Activated naive CD8-positive, alpha-beta T cell treated with anti-CD3 and anti-CD28 coated beads, Interleukin-2, amount 10 ng/mL, durations not matched to agents 7 days and 5 days (primary cell): ENCODE measurements around the gene COG5. TPM values are rescaled to one million over a fixed set of nuclear protein-coding genes. Genes with fewer than 3 reads are reported as not detected.

Source experiments
- ATAC-seq: fragments of 150-1000 bp; cut with Tn5 transposase; one replicate; pipeline ENCODE4 v1.10.0; 2021; ENCODE audit warnings: low read depth, moderate library complexity
- POLR2A ChIA-PET: fragments of 350-600 bp; sonication (Branson Sonifier 250); formaldehyde crosslinking; loops from one replicate; lab custom pipeline; 2021; ENCODE audit warnings: antibody characterized with exemption; lab: Charles Lee
- DNase-seq: peaks from one replicate; pipeline ENCODE4 v3.0.0; 2021
- H3K27ac Mint-ChIP-seq: one replicate; pipeline ENCODE4 v1.8.0; 2022; ENCODE audit warnings: mild to moderate bottlenecking, mixed read lengths
- H3K27me3 Mint-ChIP-seq: one replicate; pipeline ENCODE4 v1.8.0; 2022; ENCODE audit warnings: mild to moderate bottlenecking, moderate library complexity, mixed read lengths
- H3K36me3 Mint-ChIP-seq: one replicate; pipeline ENCODE4 v1.8.0; 2021; ENCODE audit warnings: mild to moderate bottlenecking, mixed read lengths
- H3K4me1 Mint-ChIP-seq: one replicate; pipeline ENCODE4 v1.8.0; 2021; ENCODE audit warnings: mixed read lengths
- H3K4me3 Mint-ChIP-seq: one replicate; pipeline ENCODE4 v1.8.0; 2022; ENCODE audit warnings: mild to moderate bottlenecking, moderate library complexity, mixed read lengths
- H3K9me3 Mint-ChIP-seq: one replicate; pipeline ENCODE4 v1.8.0; 2021; ENCODE audit warnings: mixed read lengths
- total RNA-seq, 2 experiments: library from RNA; stranded (reverse); gene quantifications; one replicate each; pipeline ENCODE4 v1.2.3, GENCODE V29; 2021

Gene COG5
- total RNA-seq, 2 experiments from 2014 or later = 51.0 to 56.2 TPM

DNA sequence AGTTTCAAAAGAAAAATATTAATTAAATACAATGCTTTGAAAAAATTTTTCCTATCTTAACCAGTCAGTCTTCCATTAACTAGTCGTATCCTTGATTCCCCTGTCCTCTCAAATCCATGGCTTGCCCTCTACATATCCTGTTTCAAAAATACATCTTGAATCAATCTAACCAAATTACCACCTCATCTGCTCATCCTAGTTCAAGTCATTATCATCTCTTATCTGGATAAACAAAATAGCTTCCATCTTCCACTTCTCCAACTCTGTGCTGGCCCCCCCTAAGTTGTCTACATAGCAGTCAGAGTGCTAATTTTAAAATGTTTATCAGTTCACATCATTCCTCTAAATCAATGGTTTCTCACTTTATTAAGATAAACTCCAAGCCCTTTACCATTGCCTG is 269.5 kb downstream of the COG5 start:
- peaks cover 33% of the 10 kb centered on the region for H3K36me3 Mint-ChIP-seq
- no peak overlapping the region for H3K27ac Mint-ChIP-seq
- POLR2A ChIA-PET = no interaction called here
- no peaks in the 10 kb centered on the region for H3K9me3 Mint-ChIP-seq
- DNase-seq = no peak
- no peaks in the 10 kb centered on the region for H3K27me3 Mint-ChIP-seq
- ATAC-seq = no peak
- no peak overlapping the region for H3K4me3 Mint-ChIP-seq
- H3K4me1 Mint-ChIP-seq = no peaks in the 10 kb centered on the region

DNA sequence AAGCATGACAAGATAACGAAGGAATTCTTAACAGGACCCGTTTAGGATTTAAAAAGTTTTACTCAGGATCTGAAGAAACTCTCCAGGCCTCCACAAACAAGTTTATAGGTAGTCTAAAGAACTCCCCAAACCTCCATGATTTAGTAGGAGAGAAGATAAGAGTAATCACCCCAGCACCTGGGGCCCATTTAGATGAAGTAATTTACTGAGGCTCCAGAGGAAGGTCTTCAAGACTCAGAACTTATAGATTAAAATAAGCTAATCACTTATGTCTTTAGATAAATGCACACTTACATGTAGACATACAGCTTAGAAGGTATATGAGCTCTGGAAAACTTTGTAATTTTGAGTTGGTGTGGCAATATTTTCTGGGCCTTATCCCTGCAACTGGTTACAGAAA is 271.1 kb downstream of the COG5 start:
- Mint-ChIP-seq H3K4me1 (no peaks in the 10 kb centered on the region), H3K9me3 (no peaks in the 10 kb centered on the region), H3K4me3 (no peak overlapping the region), H3K36me3 (peaks cover 34% of the 10 kb centered on the region), H3K27me3 (no peaks in the 10 kb centered on the region), H3K27ac (no peak overlapping the region)
- POLR2A ChIA-PET = no interaction called here
- DNase-seq = no peak
- no peak for ATAC-seq

DNA sequence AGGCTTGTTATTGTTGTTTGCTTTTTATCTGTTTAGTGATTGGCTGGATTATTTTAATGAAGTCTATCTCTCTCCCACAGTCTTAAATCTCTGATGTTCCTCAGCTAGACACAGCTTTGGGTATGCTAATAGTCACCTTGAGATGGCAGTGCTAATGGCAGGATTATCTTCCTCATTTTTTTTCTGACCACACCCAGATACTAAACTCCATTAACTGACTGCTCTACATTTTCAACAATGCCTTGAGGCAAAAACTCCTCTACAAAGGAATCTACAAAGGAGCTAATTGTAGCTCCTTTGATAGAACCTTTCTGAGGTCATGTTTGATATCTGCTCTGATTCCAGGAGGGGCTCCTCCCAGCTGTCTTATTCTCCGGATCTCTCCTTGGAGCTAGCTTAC is 272.3 kb downstream of the COG5 start:
- H3K27me3 Mint-ChIP-seq = no peaks in the 10 kb centered on the region
- H3K9me3 Mint-ChIP-seq = no peaks in the 10 kb centered on the region
- H3K36me3 Mint-ChIP-seq = peaks cover 32% of the 10 kb centered on the region
- POLR2A ChIA-PET = no interaction called here
- H3K4me1 Mint-ChIP-seq = no peaks in the 10 kb centered on the region
- no peak overlapping the region for H3K4me3 Mint-ChIP-seq
- ATAC-seq = no peak
- no peak overlapping the region for H3K27ac Mint-ChIP-seq
- DNase-seq = no peak

DNA sequence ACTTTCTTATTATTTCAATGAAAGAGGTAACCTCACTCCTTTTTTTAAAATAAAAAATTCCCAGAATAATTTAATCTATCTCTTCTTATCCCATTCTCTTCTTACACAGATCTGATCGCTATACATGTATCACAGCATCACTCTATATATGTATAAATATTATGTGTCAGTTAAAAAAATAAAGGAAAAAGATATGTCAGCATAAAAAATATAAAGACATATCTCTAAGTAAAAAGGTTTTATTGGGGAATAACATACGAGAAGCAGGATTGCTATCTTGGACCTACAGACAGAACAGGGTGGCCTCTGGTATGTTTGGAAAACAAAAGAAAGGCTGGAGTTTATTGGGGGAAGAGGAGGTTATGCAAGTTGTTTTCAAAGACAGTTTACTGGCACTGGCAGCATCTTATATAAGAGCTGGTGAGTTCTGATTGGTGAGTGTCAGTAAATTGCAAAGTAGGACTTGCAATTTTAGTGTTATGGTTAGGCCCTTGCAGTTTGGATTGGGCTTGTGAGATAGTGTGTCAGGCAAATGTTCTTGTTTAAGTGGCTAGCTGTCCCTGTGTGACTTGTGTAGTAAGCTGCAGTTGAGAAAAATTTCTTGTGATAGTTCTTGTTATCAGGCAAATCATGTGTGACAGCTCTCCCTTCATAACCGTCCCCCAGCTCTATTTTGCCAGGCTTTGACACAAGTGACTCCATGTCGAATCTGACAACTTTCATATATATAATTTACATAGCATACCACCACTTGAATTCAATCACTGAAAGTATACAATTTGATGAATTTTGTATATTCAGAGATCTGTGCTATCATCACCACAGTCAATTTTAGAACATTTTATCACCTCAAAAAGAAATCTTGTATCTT is 276.7 kb downstream of the COG5 start:
- Mint-ChIP-seq H3K27ac (no peak overlapping the region), H3K4me3 (no peak overlapping the region), H3K4me1 (no peaks in the 10 kb centered on the region), H3K9me3 (no peaks in the 10 kb centered on the region), H3K27me3 (no peaks in the 10 kb centered on the region), H3K36me3 (peaks cover 15% of the 10 kb centered on the region)
- POLR2A ChIA-PET = interaction anchor here (0.6 kb wide), 1 partner anchor 36 kb away, joined by 5 read pairs; no protein-coding TSS in a partner anchor
- DNase-seq (no peak), ATAC-seq (no peak)

DNA sequence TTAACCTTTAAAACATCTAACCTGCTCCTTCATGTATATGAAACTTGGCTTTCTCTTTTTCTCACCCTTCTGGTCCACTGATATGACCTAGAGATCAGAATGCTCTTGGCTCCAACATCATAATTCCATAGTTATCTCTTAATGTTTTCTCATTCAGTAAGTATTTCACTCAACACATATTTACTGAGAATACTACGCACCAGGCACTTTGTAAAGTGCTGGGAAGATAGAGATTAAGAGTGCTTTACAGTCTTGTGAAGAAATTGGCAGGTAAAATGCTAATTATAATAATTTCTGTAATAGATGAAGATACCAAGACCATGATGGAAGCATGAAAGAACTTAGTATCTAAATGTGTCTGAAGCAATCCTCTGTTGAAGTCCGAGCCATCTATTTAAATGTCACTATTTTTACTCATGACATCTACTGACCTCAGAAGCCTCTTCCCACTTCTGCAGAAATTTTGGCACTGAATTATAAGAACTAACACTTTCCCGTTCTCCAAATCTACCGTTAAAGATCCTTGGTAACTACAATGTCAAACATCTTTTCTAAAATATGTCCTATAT is 278.7 kb downstream of the COG5 start:
- no peak for ATAC-seq
- Mint-ChIP-seq H3K27ac (no peak overlapping the region), H3K27me3 (no peaks in the 10 kb centered on the region), H3K9me3 (no peaks in the 10 kb centered on the region), H3K4me1 (no peaks in the 10 kb centered on the region), H3K36me3 (peaks cover 8% of the 10 kb centered on the region), H3K4me3 (no peak overlapping the region)
- POLR2A ChIA-PET = no interaction called here
- no peak for DNase-seq

DNA sequence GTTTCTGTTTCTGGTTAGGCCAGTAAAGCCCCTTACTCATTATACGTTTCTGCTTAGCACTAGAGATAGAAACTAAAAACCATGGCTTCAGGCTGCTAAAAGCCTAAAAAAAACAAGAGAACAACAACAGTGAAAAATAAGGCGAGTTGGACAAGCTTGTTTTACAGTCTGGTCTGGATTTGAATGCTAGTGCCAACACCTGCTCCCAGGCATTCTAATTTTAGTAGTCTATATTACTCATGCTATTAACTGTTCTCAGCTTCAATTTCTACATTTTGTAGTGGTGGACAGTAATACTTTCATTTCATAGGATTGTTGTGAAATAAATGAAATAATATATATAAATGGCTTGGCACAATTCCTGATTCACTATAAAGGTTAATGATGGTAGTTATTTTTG is 286.4 kb downstream of the COG5 start:
- Mint-ChIP-seq H3K4me1 (no peaks in the 10 kb centered on the region), H3K36me3 (peaks cover 9% of the 10 kb centered on the region), H3K27me3 (no peaks in the 10 kb centered on the region), H3K9me3 (no peaks in the 10 kb centered on the region), H3K27ac (no peak overlapping the region), H3K4me3 (no peak overlapping the region)
- POLR2A ChIA-PET = no interaction called here
- ATAC-seq (no peak), DNase-seq (no peak)

DNA sequence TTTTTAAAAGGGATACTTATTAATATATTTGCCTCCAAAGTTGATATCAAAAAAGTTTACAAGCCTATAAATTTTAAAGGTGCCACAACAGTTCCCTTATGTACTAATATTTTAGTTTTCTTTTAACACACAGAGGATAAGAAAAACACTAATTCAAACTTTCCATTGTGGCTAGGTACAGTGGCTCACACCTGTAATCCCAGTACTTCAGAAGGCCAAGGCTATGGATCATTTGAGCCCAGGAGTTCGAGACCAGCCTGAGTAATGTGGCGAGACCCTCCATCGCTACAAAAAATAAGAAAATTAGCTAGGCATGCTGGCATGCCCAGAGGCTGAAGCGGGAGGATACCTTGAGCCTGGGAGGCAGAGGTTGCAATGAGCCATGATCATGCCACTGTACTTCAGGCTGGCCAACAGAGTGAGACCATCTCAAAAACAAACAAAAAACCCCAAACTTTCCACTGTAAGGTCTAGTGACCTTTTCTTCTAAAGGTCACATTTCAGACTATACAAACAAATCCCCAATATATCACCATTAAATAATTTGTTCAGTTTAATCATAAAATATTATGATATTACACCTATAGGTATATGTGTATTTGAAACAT is 287.4 kb downstream of the COG5 start:
- POLR2A ChIA-PET = no interaction called here
- Mint-ChIP-seq H3K36me3 (peaks cover 8% of the 10 kb centered on the region), H3K27me3 (no peaks in the 10 kb centered on the region), H3K27ac (no peak overlapping the region), H3K4me1 (no peaks in the 10 kb centered on the region), H3K4me3 (no peak overlapping the region), H3K9me3 (no peaks in the 10 kb centered on the region)
- DNase-seq (no peak), ATAC-seq (no peak)

DNA sequence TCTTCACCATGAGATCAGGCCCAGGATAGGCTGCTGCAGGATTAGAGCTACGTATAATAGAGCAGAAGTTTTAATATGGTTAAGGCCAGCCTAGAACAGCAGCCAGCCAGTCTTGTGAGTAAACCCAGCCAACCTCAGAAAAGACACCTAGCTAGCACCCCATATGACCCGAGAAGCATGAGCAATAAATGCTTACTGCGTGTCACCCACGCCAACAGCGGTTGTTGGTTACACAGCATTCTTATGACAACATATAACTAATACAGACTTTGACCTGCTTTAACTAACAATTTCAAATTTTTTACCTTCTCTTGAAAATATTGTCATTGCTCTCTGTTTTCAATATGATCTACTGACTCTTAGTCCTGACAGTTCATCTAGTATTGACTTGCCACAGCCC is 289.2 kb downstream of the COG5 start:
- Mint-ChIP-seq H3K4me3 (no peak overlapping the region), H3K4me1 (no peaks in the 10 kb centered on the region), H3K9me3 (no peaks in the 10 kb centered on the region), H3K36me3 (peaks cover 6% of the 10 kb centered on the region), H3K27me3 (no peaks in the 10 kb centered on the region), H3K27ac (no peak overlapping the region)
- DNase-seq (no peak), ATAC-seq (no peak)
- POLR2A ChIA-PET = no interaction called here

DNA sequence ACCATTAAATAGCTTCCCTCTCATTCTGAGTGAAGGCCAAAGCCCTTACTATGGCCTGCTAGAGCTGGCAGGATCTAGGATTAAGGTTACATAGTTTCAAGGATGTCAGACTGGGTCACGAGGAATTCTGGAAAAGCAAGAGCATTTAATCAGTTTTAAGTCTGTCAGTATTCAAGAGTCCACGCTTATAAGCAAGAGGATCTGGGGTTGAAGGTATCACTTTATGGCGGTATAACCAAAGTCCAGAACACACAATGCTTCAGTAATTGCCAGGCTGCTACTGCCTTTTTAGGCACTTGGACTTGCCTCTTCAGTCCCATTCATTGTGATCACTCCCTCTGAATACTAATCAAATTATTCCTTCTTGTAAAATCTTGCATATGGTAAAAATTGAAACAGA is 293.9 kb downstream of the COG5 start:
- no peaks in the 10 kb centered on the region for H3K9me3 Mint-ChIP-seq
- peaks cover 3% of the 10 kb centered on the region for H3K36me3 Mint-ChIP-seq
- no peaks in the 10 kb centered on the region for H3K27me3 Mint-ChIP-seq
- no peak overlapping the region for H3K27ac Mint-ChIP-seq
- H3K4me3 Mint-ChIP-seq = no peak overlapping the region
- no peaks in the 10 kb centered on the region for H3K4me1 Mint-ChIP-seq
- ATAC-seq = no peak
- no peak for DNase-seq
- POLR2A ChIA-PET = no interaction called here

DNA sequence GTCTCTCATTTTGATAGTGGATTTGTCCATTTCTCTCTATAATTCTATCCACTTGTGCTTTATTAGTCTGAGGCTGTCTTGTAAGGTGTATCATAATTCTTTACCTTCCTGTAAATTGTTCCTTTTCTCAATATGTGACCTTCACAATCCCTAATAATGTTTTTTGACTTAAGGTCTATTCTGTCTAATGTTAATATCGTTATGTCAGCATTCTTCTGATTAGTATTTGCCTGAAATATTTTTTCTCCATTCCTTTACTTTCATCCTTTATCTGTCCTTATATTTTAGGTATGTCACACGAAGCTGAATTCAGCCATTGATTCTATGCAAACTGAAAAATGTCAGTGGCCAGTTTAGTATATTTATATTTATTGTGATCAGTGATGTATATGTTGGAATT is 295.1 kb downstream of the COG5 start:
- Mint-ChIP-seq H3K9me3 (no peaks in the 10 kb centered on the region), H3K4me3 (no peak overlapping the region), H3K27ac (no peak overlapping the region), H3K27me3 (no peaks in the 10 kb centered on the region), H3K36me3 (peaks cover 3% of the 10 kb centered on the region), H3K4me1 (no peaks in the 10 kb centered on the region)
- no peak for ATAC-seq
- POLR2A ChIA-PET = no interaction called here
- DNase-seq = no peak

DNA sequence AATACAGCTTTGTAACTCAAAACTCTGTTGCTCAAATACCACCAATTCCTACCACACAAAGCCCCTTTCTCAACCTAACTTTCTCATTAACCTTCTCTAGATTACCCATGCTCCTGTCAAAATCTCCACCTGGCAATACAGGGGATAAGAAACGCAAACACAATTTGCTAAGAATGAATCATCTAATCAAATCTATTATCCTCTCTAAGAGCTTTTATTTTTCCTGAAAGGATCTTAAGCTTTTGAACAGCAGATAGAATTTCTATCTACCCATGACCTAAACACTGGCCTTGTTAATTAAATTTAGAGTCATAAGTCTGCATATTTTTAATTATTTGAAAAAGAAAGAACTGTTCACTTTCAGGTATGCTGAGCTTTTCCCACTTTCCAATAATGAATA is 296.6 kb downstream of the COG5 start:
- POLR2A ChIA-PET = no interaction called here
- H3K27ac Mint-ChIP-seq = no peak overlapping the region
- ATAC-seq (no peak), DNase-seq (no peak)
- no peaks in the 10 kb centered on the region for H3K27me3 Mint-ChIP-seq
- H3K4me3 Mint-ChIP-seq = no peak overlapping the region
- H3K9me3 Mint-ChIP-seq = no peaks in the 10 kb centered on the region
- no peaks in the 10 kb centered on the region for H3K4me1 Mint-ChIP-seq
- H3K36me3 Mint-ChIP-seq = peaks cover 5% of the 10 kb centered on the region

DNA sequence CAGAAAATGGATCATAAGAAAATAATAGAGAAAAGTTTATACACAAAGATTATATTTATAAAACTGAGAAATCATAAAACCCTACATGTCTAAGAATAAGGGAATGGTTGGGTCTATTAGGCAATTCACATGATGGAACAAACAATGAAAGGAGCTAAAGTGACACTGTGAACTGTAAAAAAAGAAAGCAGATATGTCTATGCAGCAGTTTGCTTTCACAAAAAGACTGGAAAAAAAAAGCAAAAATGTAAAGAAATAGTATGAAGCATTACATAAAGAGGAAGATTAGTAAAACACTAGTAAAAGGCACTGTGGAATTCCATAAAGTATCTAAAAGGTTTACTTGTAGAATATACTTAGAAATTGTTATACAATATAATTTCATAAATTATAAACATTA is 299.0 kb downstream of the COG5 start:
- Mint-ChIP-seq H3K9me3 (no peaks in the 10 kb centered on the region), H3K4me3 (no peak overlapping the region), H3K27ac (no peak overlapping the region), H3K36me3 (peaks cover 6% of the 10 kb centered on the region), H3K4me1 (no peaks in the 10 kb centered on the region), H3K27me3 (no peaks in the 10 kb centered on the region)
- no peak for DNase-seq
- ATAC-seq = no peak
- POLR2A ChIA-PET = no interaction called here

DNA sequence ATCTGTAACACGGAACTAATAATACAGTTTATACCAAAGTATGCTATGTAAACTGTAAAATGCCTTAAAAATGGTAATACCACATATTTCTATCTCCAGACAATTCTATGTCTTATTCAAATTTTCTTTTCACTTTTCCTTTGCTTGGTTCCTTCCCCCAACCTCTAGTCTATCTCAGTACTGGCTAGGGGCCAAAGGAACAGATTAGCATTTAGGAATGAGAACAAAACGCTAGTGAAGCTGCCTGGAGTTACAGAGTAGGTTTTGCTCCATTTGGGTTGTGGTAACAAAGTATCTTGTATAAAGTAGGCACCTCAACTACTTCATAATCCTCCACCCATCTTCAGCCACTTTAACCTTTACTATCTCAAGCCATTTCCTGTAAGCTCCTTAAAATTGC is 300.9 kb downstream of the COG5 start:
- Mint-ChIP-seq H3K9me3 (no peaks in the 10 kb centered on the region), H3K4me3 (no peak overlapping the region), H3K27me3 (no peaks in the 10 kb centered on the region), H3K4me1 (no peaks in the 10 kb centered on the region), H3K36me3 (peaks cover 3% of the 10 kb centered on the region), H3K27ac (peak overlapping the region; percentile 2)
- DNase-seq = no peak
- no peak for ATAC-seq
- POLR2A ChIA-PET = no interaction called here

DNA sequence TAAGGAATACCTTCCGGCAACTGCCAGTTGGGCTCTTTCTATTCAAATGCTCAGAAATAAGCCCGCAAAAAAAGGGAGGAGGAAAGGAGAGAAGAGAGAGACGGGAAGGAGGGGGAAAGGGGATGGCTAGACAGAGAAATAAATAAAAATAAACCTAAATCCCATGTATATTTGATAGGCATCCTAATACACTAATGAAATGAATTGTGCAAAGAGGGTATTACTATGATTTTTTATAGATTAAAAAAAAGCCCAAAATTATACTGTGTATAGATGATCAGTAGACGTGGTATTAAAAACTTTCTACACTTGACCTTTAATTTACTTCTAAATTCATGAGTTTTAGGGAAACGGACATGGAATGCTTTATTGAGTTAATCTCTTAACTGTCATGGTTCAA is 305.0 kb downstream of the COG5 start:
- Mint-ChIP-seq H3K4me1 (no peaks in the 10 kb centered on the region), H3K27ac (no peak overlapping the region), H3K36me3 (peaks cover 3% of the 10 kb centered on the region), H3K9me3 (no peaks in the 10 kb centered on the region), H3K27me3 (no peaks in the 10 kb centered on the region), H3K4me3 (no peak overlapping the region)
- no peak for ATAC-seq
- POLR2A ChIA-PET = no interaction called here
- no peak for DNase-seq
